ENCODE results near the gene TMEM97. TPM values are rescaled to one million over a fixed set of nuclear protein-coding genes. Genes with fewer than 3 reads are reported as not detected.

TMEM97 gene
- total RNA-seq, 2 donors from 2014 or later = 72.1 to 80.7 TPM

DNA sequence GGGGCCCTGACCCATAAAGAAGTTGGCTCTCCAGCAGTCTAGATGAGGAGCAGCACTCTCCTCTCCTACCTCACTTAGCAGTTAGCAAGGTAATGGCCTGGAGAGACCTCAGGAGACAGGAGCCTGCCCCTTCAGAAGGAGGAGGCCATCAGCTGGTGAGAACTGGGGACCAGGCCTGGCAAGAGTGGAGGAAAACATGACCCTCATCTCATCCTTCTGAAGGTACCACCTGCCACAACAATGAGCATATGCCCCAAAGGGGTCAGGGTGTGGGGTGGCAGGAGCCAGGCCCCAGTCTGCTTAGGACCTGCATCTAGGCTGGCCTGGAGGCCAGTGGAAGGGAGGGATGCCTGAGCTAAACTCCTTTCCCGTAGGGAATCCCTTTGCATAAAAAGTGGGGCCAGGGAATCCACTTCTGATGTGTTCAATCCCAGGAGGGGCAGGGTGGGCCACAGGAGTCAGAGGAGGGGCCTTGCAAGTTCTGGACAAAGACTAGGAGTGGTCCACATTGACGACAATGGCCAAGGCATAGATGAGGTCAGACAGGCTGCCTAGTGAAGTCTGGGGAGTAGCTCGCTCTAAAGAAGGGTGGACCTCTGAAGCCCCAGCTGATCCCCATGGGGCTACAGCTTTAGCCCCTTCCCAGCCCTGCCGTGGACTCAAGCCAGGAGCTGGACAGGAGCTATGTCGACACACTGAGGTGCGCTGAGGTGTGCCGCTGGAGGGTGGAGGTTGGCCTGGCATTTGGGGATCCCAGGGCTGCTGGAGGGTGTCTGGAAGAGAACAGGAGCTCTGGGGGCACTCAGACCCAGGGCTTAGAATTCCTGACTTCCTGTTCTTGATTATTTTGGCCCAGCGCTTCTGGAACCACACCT is 45.0 kb downstream of the TMEM97 start:
- no peak for DNase-seq
- Mint-ChIP-seq H3K9me3 (no peaks in the 10 kb centered on the region), H3K4me1 (peaks cover 4% of the 10 kb centered on the region), H3K27me3 (ENCODE audit: insufficient read depth) (peaks cover 7% of the 10 kb centered on the region), H3K36me3 (ENCODE audit: low read depth) (peaks cover 34% of the 10 kb centered on the region), H3K4me3 (no peak overlapping the region), H3K27ac (no peak overlapping the region)
- TF ChIP-seq, protein P1, sequence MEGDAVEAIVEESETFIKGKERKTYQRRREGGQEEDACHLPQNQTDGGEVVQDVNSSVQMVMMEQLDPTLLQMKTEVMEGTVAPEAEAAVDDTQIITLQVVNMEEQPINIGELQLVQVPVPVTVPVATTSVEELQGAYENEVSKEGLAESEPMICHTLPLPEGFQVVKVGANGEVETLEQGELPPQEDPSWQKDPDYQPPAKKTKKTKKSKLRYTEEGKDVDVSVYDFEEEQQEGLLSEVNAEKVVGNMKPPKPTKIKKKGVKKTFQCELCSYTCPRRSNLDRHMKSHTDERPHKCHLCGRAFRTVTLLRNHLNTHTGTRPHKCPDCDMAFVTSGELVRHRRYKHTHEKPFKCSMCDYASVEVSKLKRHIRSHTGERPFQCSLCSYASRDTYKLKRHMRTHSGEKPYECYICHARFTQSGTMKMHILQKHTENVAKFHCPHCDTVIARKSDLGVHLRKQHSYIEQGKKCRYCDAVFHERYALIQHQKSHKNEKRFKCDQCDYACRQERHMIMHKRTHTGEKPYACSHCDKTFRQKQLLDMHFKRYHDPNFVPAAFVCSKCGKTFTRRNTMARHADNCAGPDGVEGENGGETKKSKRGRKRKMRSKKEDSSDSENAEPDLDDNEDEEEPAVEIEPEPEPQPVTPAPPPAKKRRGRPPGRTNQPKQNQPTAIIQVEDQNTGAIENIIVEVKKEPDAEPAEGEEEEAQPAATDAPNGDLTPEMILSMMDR (conservative IDR thresholded peaks at IDR 0.05) = no peak
- H3K27me3 ChIP-seq (ENCODE audit: control insufficient read depth, insufficient read depth, low read length, poor library complexity, severe bottlenecking) = peaks cover 40% of the 10 kb centered on the region
- no peak overlapping the region for H3K9ac ChIP-seq (ENCODE audit: extremely low read depth, low read length, poor library complexity, severe bottlenecking)
- H3K4me1 ChIP-seq (ENCODE audit: control insufficient read depth, insufficient read depth, low read length) = no peaks in the 10 kb centered on the region
- H3K36me3 ChIP-seq (ENCODE audit: control insufficient read depth, insufficient read depth, low read length) = peaks cover 30% of the 10 kb centered on the region
- no peak overlapping the region for H3K4me3 ChIP-seq (ENCODE audit: low read length)
- H3K27ac ChIP-seq (ENCODE audit: low read depth, low read length) = no peak overlapping the region
- H3K9me3 ChIP-seq (ENCODE audit: control insufficient read depth, low read length) = no peaks in the 10 kb centered on the region
- WGBS, 2 experiments (ENCODE audit: insufficient coverage in 1 of 2, insufficient read length in 1 of 2) = 94 to 95% methylated on average over 7 to 8 of the region's 8 CpGs

DNA sequence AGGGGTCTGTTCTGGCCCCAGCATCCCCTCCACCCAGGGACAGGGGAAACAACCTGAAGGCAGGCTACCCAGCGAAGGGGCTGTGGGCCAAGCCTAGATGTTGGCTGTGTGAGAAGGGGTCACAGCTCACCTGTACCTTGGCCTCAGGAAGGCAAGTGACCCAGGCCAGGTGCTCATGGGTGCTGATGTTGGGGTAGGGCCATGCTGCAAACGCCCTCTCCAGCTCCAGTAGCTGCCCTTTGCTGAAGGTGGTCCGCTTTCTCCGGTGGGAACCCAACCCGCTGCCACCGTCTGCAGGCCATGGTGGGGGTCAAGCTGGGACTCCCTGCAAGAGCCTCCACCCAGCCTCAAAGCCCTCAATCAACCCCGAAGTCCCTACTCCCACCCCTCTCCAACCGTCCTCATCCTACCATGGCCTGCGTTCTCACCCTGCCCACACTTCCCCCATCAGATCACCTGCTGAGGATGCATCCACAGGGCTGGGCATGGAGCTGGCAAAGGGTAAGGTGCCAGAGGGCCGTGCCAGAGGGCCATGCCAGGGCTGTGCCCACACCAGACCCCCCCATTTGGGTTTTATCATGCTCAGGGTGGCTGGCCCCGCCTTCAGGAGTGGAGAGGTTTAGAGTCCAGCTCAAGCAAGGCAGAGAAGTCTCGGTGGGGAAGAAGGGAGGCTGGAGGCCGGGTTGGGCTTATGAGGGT is 45.8 kb downstream of the TMEM97 start, which contains the start of gene SEBOX:
SEBOX (minus strand) TSS at position 535 of the 699 bp plus-strand sequence; CDS start at position 487, 48 bp downstream.
- Mint-ChIP-seq H3K36me3 (ENCODE audit: low read depth) (peaks cover 30% of the 10 kb centered on the region), H3K27me3 (ENCODE audit: insufficient read depth) (peaks cover 7% of the 10 kb centered on the region), H3K27ac (no peak within 1 kb of the TSS), H3K9me3 (no peaks in the 10 kb centered on the region), H3K4me1 (peaks cover 7% of the 10 kb centered on the region), H3K4me3 (no peak within 1 kb of the TSS)
- Histone ChIP-seq H3K9me3 (ENCODE audit: control insufficient read depth, low read length) (no peaks in the 10 kb centered on the region), H3K4me1 (ENCODE audit: control insufficient read depth, insufficient read depth, low read length) (peaks cover 3% of the 10 kb centered on the region), H3K27me3 (ENCODE audit: control insufficient read depth, insufficient read depth, low read length, poor library complexity, severe bottlenecking) (peaks cover 40% of the 10 kb centered on the region), H3K36me3 (ENCODE audit: control insufficient read depth, insufficient read depth, low read length) (peaks cover 24% of the 10 kb centered on the region), H3K4me3 (ENCODE audit: low read length) (no peak within 1 kb of the TSS), H3K9ac (ENCODE audit: extremely low read depth, low read length, poor library complexity, severe bottlenecking) (no peak within 1 kb of the TSS), H3K27ac (ENCODE audit: low read depth, low read length) (no peak within 1 kb of the TSS)
- 93 to 94% methylated on average over 3 to 13 of the region's 13 CpGs for WGBS, 2 experiments (ENCODE audit: insufficient coverage in 1 of 2, insufficient read length in 1 of 2)
- TF ChIP-seq, protein P1 (conservative IDR thresholded peaks at IDR 0.05) = no peak
- no peak for DNase-seq

DNA sequence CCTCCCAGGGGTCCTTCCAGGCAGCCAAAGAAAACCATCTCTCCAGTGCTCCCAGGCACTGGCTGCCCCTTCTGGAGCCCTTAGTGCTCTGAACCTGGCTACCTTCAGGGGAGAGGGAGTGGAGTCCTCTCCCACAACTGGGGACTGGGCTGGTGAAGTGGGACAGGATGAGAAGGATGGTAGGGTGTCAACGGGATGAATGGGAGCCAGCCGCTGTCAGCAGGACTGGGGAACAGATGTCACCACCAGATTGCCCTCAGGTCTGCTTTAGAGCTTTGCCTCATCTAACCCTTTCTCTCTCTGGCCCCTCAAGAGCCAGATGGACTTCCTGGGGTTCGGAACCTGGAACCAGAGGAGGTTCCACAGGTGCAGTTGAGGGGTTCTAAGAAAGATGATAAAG is 46.5 kb downstream of the TMEM97 start:
- Mint-ChIP-seq H3K9me3 (no peaks in the 10 kb centered on the region), H3K27ac (no peak overlapping the region), H3K27me3 (ENCODE audit: insufficient read depth) (peaks cover 7% of the 10 kb centered on the region), H3K36me3 (ENCODE audit: low read depth) (peaks cover 25% of the 10 kb centered on the region), H3K4me3 (no peak overlapping the region), H3K4me1 (peaks cover 14% of the 10 kb centered on the region)
- Histone ChIP-seq H3K9ac (ENCODE audit: extremely low read depth, low read length, poor library complexity, severe bottlenecking) (no peak overlapping the region), H3K27me3 (ENCODE audit: control insufficient read depth, insufficient read depth, low read length, poor library complexity, severe bottlenecking) (peaks cover 40% of the 10 kb centered on the region), H3K4me1 (ENCODE audit: control insufficient read depth, insufficient read depth, low read length) (peaks cover 7% of the 10 kb centered on the region), H3K9me3 (ENCODE audit: control insufficient read depth, low read length) (no peaks in the 10 kb centered on the region), H3K27ac (ENCODE audit: low read depth, low read length) (no peak overlapping the region), H3K36me3 (ENCODE audit: control insufficient read depth, insufficient read depth, low read length) (peaks cover 18% of the 10 kb centered on the region), H3K4me3 (ENCODE audit: low read length) (no peak overlapping the region)
- WGBS, 2 experiments (ENCODE audit: insufficient coverage in 1 of 2, insufficient read length in 1 of 2) = 86 to 92% methylated on average over 1 to 3 of the region's 3 CpGs
- no peak for DNase-seq
- TF ChIP-seq, protein P1 (conservative IDR thresholded peaks at IDR 0.05) = no peak
